ENCODE measurements around the gene DNAJC1.

DNAJC1 gene

DNA sequence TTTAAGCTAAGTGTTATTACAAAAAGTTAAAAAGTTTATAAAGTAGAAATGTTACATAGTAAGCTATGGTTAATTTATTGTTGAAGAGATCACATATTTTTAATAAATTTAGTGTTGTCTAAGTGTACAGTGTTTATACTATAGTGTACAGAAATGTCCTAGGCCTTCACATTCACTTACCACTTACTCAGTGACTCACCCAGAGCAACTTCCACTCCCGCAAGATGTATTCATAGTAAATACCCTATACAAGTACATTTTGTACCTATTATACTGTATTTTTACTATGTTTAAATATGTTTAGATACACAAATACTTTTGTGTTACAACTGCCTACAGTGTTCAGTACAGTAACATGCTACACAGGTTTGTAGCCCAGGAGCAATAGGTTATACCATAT is 69.2 kb downstream of the DNAJC1 start:
- Histone ChIP-seq H3K9me3 (ENCODE audit: insufficient read depth, low read length, severe bottlenecking) (peaks cover 6% of the 10 kb centered on the region), H3K79me2 (ENCODE audit: insufficient read depth, low read length) (no peaks in the 10 kb centered on the region), H4K20me1 (ENCODE audit: insufficient read depth, low read length) (no peaks in the 10 kb centered on the region), H3K36me3 (ENCODE audit: insufficient read depth, low read length) (no peaks in the 10 kb centered on the region), H3K4me1 (ENCODE audit: insufficient read depth, low read length) (no peaks in the 10 kb centered on the region), H2AFZ (ENCODE audit: low read depth, low read length) (no peak overlapping the region), H3K4me3 (ENCODE audit: low read depth in 1 of 2, low read length in 2 of 2) (no peak overlapping the region), H3K27ac (ENCODE audit: low read length) (no peak overlapping the region), H3K9ac (ENCODE audit: low read depth, low read length) (no peak overlapping the region), H3K27me3 (ENCODE audit: insufficient read depth, low read length, poor library complexity) (no peaks in the 10 kb centered on the region), H3K4me2 (ENCODE audit: insufficient read depth, low read length) (no peak overlapping the region)
- DNase-seq (no peak), ATAC-seq (ENCODE audit: insufficient read depth, low read depth) (no peak)
- TF ChIP-seq CTCF (IDR thresholded peaks at IDR 0.05; ENCODE audit: borderline replicate concordance, extremely low read depth, low read length, poor library complexity, severe bottlenecking) (no peak), EZH2 (IDR thresholded peaks at IDR 0.05; ENCODE audit: borderline replicate concordance, low read depth, low read length, severe bottlenecking) (no peak)

DNA sequence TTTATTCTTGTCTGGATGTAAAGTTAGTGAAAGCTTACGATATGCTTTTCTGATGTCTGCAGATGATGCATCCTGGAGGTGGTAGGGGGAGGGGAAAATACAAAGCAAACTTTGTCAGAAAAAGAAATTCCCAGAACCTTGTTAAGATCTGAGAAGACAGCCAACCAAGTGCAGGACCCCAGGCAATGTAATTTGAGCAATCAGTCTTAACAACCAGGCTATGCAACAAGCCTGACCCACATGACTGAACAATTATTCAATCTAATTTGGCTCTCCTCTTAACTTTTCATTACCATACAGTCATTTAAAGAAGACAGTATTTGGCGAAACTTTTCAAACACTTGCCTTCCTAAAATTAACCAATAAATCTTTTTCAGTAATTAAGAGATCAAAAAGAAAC is 74.5 kb downstream of the DNAJC1 start:
- Histone ChIP-seq H3K4me3 (ENCODE audit: low read depth in 1 of 2, low read length in 2 of 2) (no peak overlapping the region), H3K9ac (ENCODE audit: low read depth, low read length) (no peak overlapping the region), H3K9me3 (ENCODE audit: insufficient read depth, low read length, severe bottlenecking) (no peaks in the 10 kb centered on the region), H3K79me2 (ENCODE audit: insufficient read depth, low read length) (no peaks in the 10 kb centered on the region), H3K4me2 (ENCODE audit: insufficient read depth, low read length) (no peak overlapping the region), H3K36me3 (ENCODE audit: insufficient read depth, low read length) (no peaks in the 10 kb centered on the region), H2AFZ (ENCODE audit: low read depth, low read length) (no peak overlapping the region), H3K4me1 (ENCODE audit: insufficient read depth, low read length) (no peaks in the 10 kb centered on the region), H3K27ac (ENCODE audit: low read length) (no peak overlapping the region), H4K20me1 (ENCODE audit: insufficient read depth, low read length) (no peaks in the 10 kb centered on the region), H3K27me3 (ENCODE audit: insufficient read depth, low read length, poor library complexity) (no peaks in the 10 kb centered on the region)
- no peak for DNase-seq
- TF ChIP-seq CTCF (IDR thresholded peaks at IDR 0.05; ENCODE audit: borderline replicate concordance, extremely low read depth, low read length, poor library complexity, severe bottlenecking) (no peak), EZH2 (IDR thresholded peaks at IDR 0.05; ENCODE audit: borderline replicate concordance, low read depth, low read length, severe bottlenecking) (no peak)
- ATAC-seq (ENCODE audit: insufficient read depth, low read depth) = no peak

DNA sequence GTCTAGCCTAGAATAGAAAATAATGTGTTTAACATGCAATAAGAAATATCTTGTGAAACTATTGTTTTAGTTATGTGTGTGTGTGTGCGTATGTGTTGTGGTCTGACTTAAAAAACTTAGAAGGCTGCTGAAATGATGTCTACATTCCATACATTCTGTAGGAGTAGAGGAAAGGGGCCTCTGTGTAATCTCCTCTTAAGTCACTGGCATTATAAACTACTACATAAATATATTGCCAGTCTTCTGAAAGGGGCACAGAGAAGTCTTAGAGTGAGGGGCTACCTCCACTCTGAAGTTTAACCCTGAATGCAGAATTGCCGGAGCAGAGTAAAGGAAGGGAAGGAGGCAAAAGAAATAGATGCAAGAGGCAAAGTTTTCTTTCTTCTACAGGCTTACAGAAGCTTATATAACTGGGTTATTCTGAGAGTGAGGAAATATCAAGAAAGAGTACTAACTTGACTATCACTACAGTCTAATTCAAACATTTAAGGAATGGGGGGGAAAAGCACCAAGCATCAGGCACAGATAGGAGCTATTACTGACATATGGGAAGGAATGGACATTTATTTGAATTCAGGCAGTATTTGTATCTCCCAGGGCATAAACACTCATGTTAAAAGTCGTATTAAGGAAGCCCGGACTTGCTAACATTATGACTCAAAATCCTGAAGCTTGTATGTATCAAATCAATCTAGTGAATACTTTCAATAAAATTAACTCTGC is 75.7 kb downstream of the DNAJC1 start:
- Histone ChIP-seq H4K20me1 (ENCODE audit: insufficient read depth, low read length) (no peaks in the 10 kb centered on the region), H3K79me2 (ENCODE audit: insufficient read depth, low read length) (no peaks in the 10 kb centered on the region), H3K27me3 (ENCODE audit: insufficient read depth, low read length, poor library complexity) (no peaks in the 10 kb centered on the region), H3K4me3 (ENCODE audit: low read depth in 1 of 2, low read length in 2 of 2) (no peak overlapping the region), H3K9me3 (ENCODE audit: insufficient read depth, low read length, severe bottlenecking) (no peaks in the 10 kb centered on the region), H3K27ac (ENCODE audit: low read length) (no peak overlapping the region), H3K4me2 (ENCODE audit: insufficient read depth, low read length) (no peak overlapping the region), H3K36me3 (ENCODE audit: insufficient read depth, low read length) (no peaks in the 10 kb centered on the region), H2AFZ (ENCODE audit: low read depth, low read length) (no peak overlapping the region), H3K4me1 (ENCODE audit: insufficient read depth, low read length) (no peaks in the 10 kb centered on the region), H3K9ac (ENCODE audit: low read depth, low read length) (no peak overlapping the region)
- no peak for ATAC-seq (ENCODE audit: insufficient read depth, low read depth)
- DNase-seq = no peak
- TF ChIP-seq CTCF (IDR thresholded peaks at IDR 0.05; ENCODE audit: borderline replicate concordance, extremely low read depth, low read length, poor library complexity, severe bottlenecking) (no peak), EZH2 (IDR thresholded peaks at IDR 0.05; ENCODE audit: borderline replicate concordance, low read depth, low read length, severe bottlenecking) (no peak)
